HepG2 (cell line): ENCODE measurements around the gene HECTD1. TPM values are rescaled to one million over a fixed set of nuclear protein-coding genes. Genes with fewer than 3 reads are reported as not detected.

Experiments used
- BCLAF1 ChIP-seq: fragments of 450-650 bp; IDR thresholded peaks from 2 replicates; pipeline ENCODE4 v1.6.1; 2017; ENCODE audit warnings: mild to moderate bottlenecking
- CAMTA2 ChIP-seq: sonication (generic); formaldehyde crosslinking; IDR thresholded peaks from 2 replicates; pipeline ENCODE4 v1.4.0; 2020; ENCODE audit warnings: mild to moderate bottlenecking, missing genetic modification reagents, borderline replicate concordance
- DNMT1 ChIP-seq: sonication (generic); formaldehyde crosslinking; IDR thresholded peaks from 2 replicates; pipeline ENCODE4 v1.5.1; 2020; ENCODE audit warnings: mild to moderate bottlenecking, missing genetic modification reagents
- DPF2 ChIP-seq: sonication (generic); formaldehyde crosslinking; IDR thresholded peaks from 2 replicates; pipeline ENCODE4 v1.4.0; 2020; ENCODE audit warnings: mild to moderate bottlenecking, low read depth, missing genetic modification reagents, borderline replicate concordance
- ELF3 ChIP-seq: IDR thresholded peaks from 2 replicates; pipeline ENCODE4 v1.6.1; 2016; ENCODE audit warnings: missing genetic modification reagents, missing compliant biosample characterization
- HOMEZ ChIP-seq: IDR thresholded peaks from 2 replicates; pipeline ENCODE4 v1.6.1; 2016; ENCODE audit warnings: low read depth
- IKZF1 ChIP-seq: fragments of 450-650 bp; IDR thresholded peaks from 2 replicates; pipeline ENCODE4 v1.7.1; 2016
- KDM5A ChIP-seq: fragments of 200-600 bp; sonication (generic); IDR thresholded peaks from 2 replicates; pipeline ENCODE4 v1.7.0; 2018; ENCODE audit warnings: antibody characterized with exemption, mild to moderate bottlenecking, low read length, borderline replicate concordance
- MAFG ChIP-seq: sonication (generic); formaldehyde crosslinking; IDR thresholded peaks from 2 replicates; pipeline ENCODE4 v1.5.1; 2020; ENCODE audit warnings: mild to moderate bottlenecking, missing genetic modification reagents
- MXD3 ChIP-seq: IDR thresholded peaks from 2 replicates; pipeline ENCODE4 v1.6.1; 2016; ENCODE audit warnings: mild to moderate bottlenecking, missing biosample characterization, missing genetic modification reagents
- SIN3B ChIP-seq: fragments of 150-350 bp; IDR thresholded peaks from 2 replicates; pipeline ENCODE4 v1.6.1; 2014; ENCODE audit warnings: low read length
- SNAPC4 ChIP-seq: sonication (generic); formaldehyde crosslinking; IDR thresholded peaks from 2 replicates; pipeline ENCODE4 v1.4.0; 2020; ENCODE audit warnings: mild to moderate bottlenecking, missing genetic modification reagents
- U2AF1 ChIP-seq: fragments of 200-400 bp; formaldehyde crosslinking; optimal IDR thresholded peaks from 2 replicates; pipeline ENCODE3; 2017; ENCODE audit warnings: mild to moderate bottlenecking, low read depth, low read length
- ZNF253 ChIP-seq: sonication (generic); formaldehyde crosslinking; IDR thresholded peaks from 2 replicates; pipeline ENCODE4 v1.8.0; 2022; ENCODE audit warnings: mild to moderate bottlenecking, missing genetic modification reagents, borderline replicate concordance
- ZNF3 ChIP-seq: IDR thresholded peaks from 2 replicates; pipeline ENCODE4 v1.7.0; 2017; ENCODE audit warnings: inconsistent platforms
- ZNF639 ChIP-seq: conservative IDR thresholded peaks from 2 replicates; pipeline ENCODE4 v1.6.1; 2018; ENCODE audit warnings: missing genetic modification reagents
- ZNF772 ChIP-seq: sonication (generic); formaldehyde crosslinking; IDR thresholded peaks from 2 replicates; pipeline ENCODE4 v1.5.0; 2020; ENCODE audit warnings: mild to moderate bottlenecking, missing genetic modification reagents
- polyA plus RNA-seq, 8 experiments: library from polyadenylated mRNA; depleted of rRNA in 3 of 8; stranded (reverse) in 7 of 8; unstranded in 1 of 8; fragments of >200 nt; fragmentation: Illumina TruSeq in 4 of 8; extraction: Trizol in 4 of 8; gene quantifications; 2 replicates each; pipeline versions ENCODE4 v1.2.1 to v1.2.3, GENCODE V29; 2011 to 2016; ENCODE audit warnings: low read depth in 4 of 8, missing spikeins in 1 of 8, mixed read lengths in 1 of 8; ENCODE audit not compliant: insufficient read depth in 1 of 8
- total RNA-seq, 5 experiments: library from RNA; depleted of rRNA; stranded (reverse); fragments of >200 nt; fragmentation: Illumina TruSeq; extraction: Trizol; gene quantifications; 2 replicates each; pipeline ENCODE4 v1.2.3, GENCODE V29; 2016; ENCODE audit warnings: low read depth in 1 of 5

Gene HECTD1
- total and polyA plus RNA-seq, 2 of the 13 experiments (the other 11 are each of a cell fraction or from before 2014, with no cell fraction given): 312 to 560 TPM

GRCh38 chr14:31207755-31208545 lies at the start of gene HECTD1 (continued):
- TF ChIP-seq SNAPC4 (CRISPR knock-in tag) (peak; percentile 97), SIN3B (peak; percentile 64; the same call in 1 of the 2 replicates), DNMT1 (CRISPR knock-in tag) (peak; percentile 100), BCLAF1 (no peak), ZNF253 (CRISPR knock-in tag) (peak; percentile 99), U2AF1 (peak; percentile 90), KDM5A (no peak), ZNF772 (CRISPR knock-in tag) (peak; percentile 99), IKZF1 (no peak), CAMTA2 (CRISPR knock-in tag) (peak; percentile 98), DPF2 (CRISPR knock-in tag) (peak; percentile 93), ZNF3 (CRISPR knock-in tag) (peak; percentile 87; the same call in 1 of the 2 replicates), MAFG (CRISPR knock-in tag) (0 out of 2 replicates have a peak, but pooled peaks have one; percentile 68), ZNF639 (CRISPR knock-in tag) (peak; percentile 98), HOMEZ (CRISPR knock-in tag) (peak; percentile 94), ELF3 (CRISPR knock-in tag) (peak; percentile 98; the same call in 1 of the 2 replicates), MXD3 (CRISPR knock-in tag) (peak; percentile 89)
